Measurements from ENCODE around the gene USP30.

DNA sequence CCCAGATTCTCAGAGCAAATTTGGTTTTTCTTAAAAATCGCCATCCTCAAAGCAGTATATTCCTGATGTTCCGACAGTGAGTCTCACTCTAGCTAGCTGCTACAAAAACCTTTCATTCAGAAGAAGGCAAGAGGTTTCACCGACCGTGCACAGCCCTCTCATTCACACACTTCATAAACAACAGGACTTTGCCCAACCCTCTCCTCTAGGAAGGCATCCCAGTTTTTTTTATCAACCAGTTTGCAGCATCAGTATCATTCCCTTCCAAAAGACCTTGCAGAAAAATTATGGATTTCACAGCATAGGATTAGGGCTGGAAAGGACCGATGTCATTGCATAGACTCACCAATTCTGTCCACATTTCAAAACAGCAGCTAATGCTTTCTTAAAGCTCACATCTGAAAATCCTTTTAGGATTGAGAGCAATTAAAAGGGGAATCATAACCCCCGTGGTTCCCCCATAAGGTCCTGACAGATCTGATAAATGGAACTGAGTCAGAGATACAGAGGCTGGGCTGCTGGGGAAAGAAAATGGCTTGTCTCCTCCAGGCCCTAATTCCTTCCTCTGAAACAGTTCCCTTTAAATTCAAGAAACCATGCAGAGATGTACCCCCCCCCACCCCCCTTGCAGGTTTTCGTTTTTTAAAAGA lies 32.1 kb upstream of the USP30 start:
- TF ChIP-seq, protein P1, sequence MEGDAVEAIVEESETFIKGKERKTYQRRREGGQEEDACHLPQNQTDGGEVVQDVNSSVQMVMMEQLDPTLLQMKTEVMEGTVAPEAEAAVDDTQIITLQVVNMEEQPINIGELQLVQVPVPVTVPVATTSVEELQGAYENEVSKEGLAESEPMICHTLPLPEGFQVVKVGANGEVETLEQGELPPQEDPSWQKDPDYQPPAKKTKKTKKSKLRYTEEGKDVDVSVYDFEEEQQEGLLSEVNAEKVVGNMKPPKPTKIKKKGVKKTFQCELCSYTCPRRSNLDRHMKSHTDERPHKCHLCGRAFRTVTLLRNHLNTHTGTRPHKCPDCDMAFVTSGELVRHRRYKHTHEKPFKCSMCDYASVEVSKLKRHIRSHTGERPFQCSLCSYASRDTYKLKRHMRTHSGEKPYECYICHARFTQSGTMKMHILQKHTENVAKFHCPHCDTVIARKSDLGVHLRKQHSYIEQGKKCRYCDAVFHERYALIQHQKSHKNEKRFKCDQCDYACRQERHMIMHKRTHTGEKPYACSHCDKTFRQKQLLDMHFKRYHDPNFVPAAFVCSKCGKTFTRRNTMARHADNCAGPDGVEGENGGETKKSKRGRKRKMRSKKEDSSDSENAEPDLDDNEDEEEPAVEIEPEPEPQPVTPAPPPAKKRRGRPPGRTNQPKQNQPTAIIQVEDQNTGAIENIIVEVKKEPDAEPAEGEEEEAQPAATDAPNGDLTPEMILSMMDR (conservative IDR thresholded peaks at IDR 0.05; ENCODE audit: low read depth, low read length), result no peak
- TF ChIP-seq EZH2 (IDR thresholded peaks at IDR 0.05; ENCODE audit: borderline replicate concordance, low read depth, low read length, poor library complexity, severe bottlenecking), result no peak

Measured in A673 (cell line).